ENCODE measurements around the gene LRRC75B.
"Not testable (repeated sequence)": the region's sequence is repeated elsewhere in the genome, so short reads cannot be mapped to it uniquely, and the experiment has no call there.

Gene LRRC75B

GRCh38 chr22:24597076-24597475 lies 4.2 kb upstream of the LRRC75B start:
- not testable (repeated sequence) for H3K4me3 ChIP-seq (ENCODE audit: insufficient read depth in 1 of 2, low read depth in 1 of 2, low read length in 2 of 2); H3K9me3 ChIP-seq (ENCODE audit: control insufficient read depth, low read length); H3K14ac ChIP-seq (ENCODE audit: low read length in 2 of 2); DNase-seq; H2BK5ac ChIP-seq (ENCODE audit: low read depth, low read length, poor library complexity, severe bottlenecking); H2BK15ac ChIP-seq (ENCODE audit: low read depth, poor library complexity, severe bottlenecking); H3K36me3 ChIP-seq (ENCODE audit: control insufficient read depth in 1 of 2, insufficient read depth in 2 of 2, low read depth in 1 of 2, low read length in 2 of 2); H4K91ac ChIP-seq (ENCODE audit: low read length); H2BK120ac ChIP-seq (ENCODE audit: low read depth, low read length); H3K23ac ChIP-seq (ENCODE audit: low read length in 2 of 2); H3K4ac ChIP-seq (ENCODE audit: low read depth in 1 of 2, low read length in 2 of 2); H2AK5ac ChIP-seq (ENCODE audit: low read length, severe bottlenecking); H3K9ac ChIP-seq (ENCODE audit: low read length); H3K79me1 ChIP-seq (replicated peaks; ENCODE audit: low read length, poor library complexity, severe bottlenecking); H3K27ac ChIP-seq (ENCODE audit: low read length, poor library complexity, severe bottlenecking); H3K18ac ChIP-seq (ENCODE audit: low read depth in 1 of 2, low read length in 2 of 2); H3K4me2 ChIP-seq (ENCODE audit: low read length, poor library complexity, severe bottlenecking); H4K8ac ChIP-seq (ENCODE audit: low read length); H2AFZ ChIP-seq (ENCODE audit: low read depth, low read length); H2BK12ac ChIP-seq (ENCODE audit: low read length in 2 of 2); H3K27me3 ChIP-seq (ENCODE audit: control insufficient read depth in 1 of 2, insufficient read depth in 1 of 2, low read length in 2 of 2)
- peaks cover 42% of the 10 kb centered on the region for H3K4me1 ChIP-seq (ENCODE audit: control insufficient read depth, insufficient read depth, low read depth, low read length)
- 85% methylated on average over 9 of the region's 9 CpGs for WGBS

GRCh38 chr22:24595863-24596262 lies 3.0 kb upstream of the LRRC75B start:
- no peak overlapping the region for H3K4ac ChIP-seq (ENCODE audit: low read depth in 1 of 2, low read length in 2 of 2)
- H2BK120ac ChIP-seq (ENCODE audit: low read depth, low read length), result no peak overlapping the region
- H4K91ac ChIP-seq (ENCODE audit: low read length), result no peak overlapping the region
- H3K14ac ChIP-seq (ENCODE audit: low read length in 2 of 2), result no peak overlapping the region
- no peak overlapping the region for H3K4me2 ChIP-seq (ENCODE audit: low read length, poor library complexity, severe bottlenecking)
- DNase-seq, result no peak
- no peak overlapping the region for H2BK15ac ChIP-seq (ENCODE audit: low read depth, poor library complexity, severe bottlenecking)
- H3K23ac ChIP-seq (ENCODE audit: low read length in 2 of 2), result no peak overlapping the region
- no peaks in the 10 kb centered on the region for H3K27me3 ChIP-seq (ENCODE audit: control insufficient read depth in 1 of 2, insufficient read depth in 1 of 2, low read length in 2 of 2)
- H3K27ac ChIP-seq (ENCODE audit: low read length, poor library complexity, severe bottlenecking), result no peak overlapping the region
- no peak overlapping the region for H3K9ac ChIP-seq (ENCODE audit: low read length)
- WGBS, result 94% methylated on average over 4 of the region's 4 CpGs
- H3K36me3 ChIP-seq (ENCODE audit: control insufficient read depth in 1 of 2, insufficient read depth in 2 of 2, low read depth in 1 of 2, low read length in 2 of 2), result no peaks in the 10 kb centered on the region
- H4K8ac ChIP-seq (ENCODE audit: low read length), result no peak overlapping the region
- H2AK5ac ChIP-seq (ENCODE audit: low read length, severe bottlenecking), result no peak overlapping the region
- H2BK5ac ChIP-seq (ENCODE audit: low read depth, low read length, poor library complexity, severe bottlenecking), result no peak overlapping the region
- H2BK12ac ChIP-seq (ENCODE audit: low read length in 2 of 2), result peak overlapping the region in 1 of 2 experiments; percentile 63
- no peak overlapping the region for H3K4me3 ChIP-seq (ENCODE audit: insufficient read depth in 1 of 2, low read depth in 1 of 2, low read length in 2 of 2)
- no peak overlapping the region for H3K18ac ChIP-seq (ENCODE audit: low read depth in 1 of 2, low read length in 2 of 2)
- H2AFZ ChIP-seq (ENCODE audit: low read depth, low read length), result no peak overlapping the region
- H3K4me1 ChIP-seq (ENCODE audit: control insufficient read depth, insufficient read depth, low read depth, low read length), result peaks cover 36% of the 10 kb centered on the region
- H3K79me1 ChIP-seq (replicated peaks; ENCODE audit: low read length, poor library complexity, severe bottlenecking), result no peaks in the 10 kb centered on the region
- no peaks in the 10 kb centered on the region for H3K9me3 ChIP-seq (ENCODE audit: control insufficient read depth, low read length)

GRCh38 chr22:24595228-24595627 lies 2.4 kb upstream of the LRRC75B start:
- no peak overlapping the region for H3K4me2 ChIP-seq (ENCODE audit: low read length, poor library complexity, severe bottlenecking)
- no peak overlapping the region for H2BK15ac ChIP-seq (ENCODE audit: low read depth, poor library complexity, severe bottlenecking)
- no peak overlapping the region for H2AFZ ChIP-seq (ENCODE audit: low read depth, low read length)
- no peaks in the 10 kb centered on the region for H3K36me3 ChIP-seq (ENCODE audit: control insufficient read depth in 1 of 2, insufficient read depth in 2 of 2, low read depth in 1 of 2, low read length in 2 of 2)
- no peak overlapping the region for H3K27ac ChIP-seq (ENCODE audit: low read length, poor library complexity, severe bottlenecking)
- peaks cover 2% of the 10 kb centered on the region for H3K79me1 ChIP-seq (replicated peaks; ENCODE audit: low read length, poor library complexity, severe bottlenecking)
- no peak overlapping the region for H4K91ac ChIP-seq (ENCODE audit: low read length)
- H3K4me3 ChIP-seq (ENCODE audit: insufficient read depth in 1 of 2, low read depth in 1 of 2, low read length in 2 of 2), result no peak overlapping the region
- WGBS, result 95% methylated on average over 6 of the region's 6 CpGs
- no peak overlapping the region for H3K4ac ChIP-seq (ENCODE audit: low read depth in 1 of 2, low read length in 2 of 2)
- H2BK120ac ChIP-seq (ENCODE audit: low read depth, low read length), result no peak overlapping the region
- no peak overlapping the region for H2BK12ac ChIP-seq (ENCODE audit: low read length in 2 of 2)
- no peaks in the 10 kb centered on the region for H3K9me3 ChIP-seq (ENCODE audit: control insufficient read depth, low read length)
- H3K4me1 ChIP-seq (ENCODE audit: control insufficient read depth, insufficient read depth, low read depth, low read length), result peaks cover 31% of the 10 kb centered on the region
- no peak overlapping the region for H4K8ac ChIP-seq (ENCODE audit: low read length)
- DNase-seq, result no peak
- H3K18ac ChIP-seq (ENCODE audit: low read depth in 1 of 2, low read length in 2 of 2), result peak overlapping the region in 1 of 2 experiments; percentile 50
- H3K9ac ChIP-seq (ENCODE audit: low read length), result no peak overlapping the region
- peak overlapping the region; percentile 15 for H2AK5ac ChIP-seq (ENCODE audit: low read length, severe bottlenecking)
- H3K23ac ChIP-seq (ENCODE audit: low read length in 2 of 2), result no peak overlapping the region
- peak overlapping the region in 1 of 2 experiments; percentile 10 for H3K14ac ChIP-seq (ENCODE audit: low read length in 2 of 2)
- H3K27me3 ChIP-seq (ENCODE audit: control insufficient read depth in 1 of 2, insufficient read depth in 1 of 2, low read length in 2 of 2), result no peaks in the 10 kb centered on the region
- H2BK5ac ChIP-seq (ENCODE audit: low read depth, low read length, poor library complexity, severe bottlenecking), result no peak overlapping the region

- H2BK12ac ChIP-seq (ENCODE audit: low read length in 2 of 2), result peak overlapping the region; percentile 23 to 45
- 85% methylated on average over 5 of the region's 7 CpGs for WGBS
Observed at GRCh38 chr22:24594569-24595120, 1.8 kb upstream of the LRRC75B start.

More at GRCh38 chr22:24594569-24595120, 1.8 kb upstream of the LRRC75B start:
- Histone ChIP-seq H3K9ac (ENCODE audit: low read length) (no peak overlapping the region), H3K23ac (ENCODE audit: low read length in 2 of 2) (no peak overlapping the region), H3K79me1 (replicated peaks; ENCODE audit: low read length, poor library complexity, severe bottlenecking) (peaks cover 2% of the 10 kb centered on the region), H4K91ac (ENCODE audit: low read length) (peak overlapping the region; percentile 63), H2AK5ac (ENCODE audit: low read length, severe bottlenecking) (peak overlapping the region; percentile 5), H3K4ac (ENCODE audit: low read depth in 1 of 2, low read length in 2 of 2) (no peak overlapping the region), H3K36me3 (ENCODE audit: control insufficient read depth in 1 of 2, insufficient read depth in 2 of 2, low read depth in 1 of 2, low read length in 2 of 2) (peaks cover 0 to 3% of the 10 kb centered on the region in 2 experiments), H2BK120ac (ENCODE audit: low read depth, low read length) (no peak overlapping the region), H3K27ac (ENCODE audit: low read length, poor library complexity, severe bottlenecking) (no peak overlapping the region), H2BK15ac (ENCODE audit: low read depth, poor library complexity, severe bottlenecking) (peak overlapping the region; percentile 71), H3K4me3 (ENCODE audit: insufficient read depth in 1 of 2, low read depth in 1 of 2, low read length in 2 of 2) (no peak overlapping the region), H3K18ac (ENCODE audit: low read depth in 1 of 2, low read length in 2 of 2) (no peak overlapping the region), H4K8ac (ENCODE audit: low read length) (peak overlapping the region; percentile 83), H3K9me3 (ENCODE audit: control insufficient read depth, low read length) (no peaks in the 10 kb centered on the region), H3K27me3 (ENCODE audit: control insufficient read depth in 1 of 2, insufficient read depth in 1 of 2, low read length in 2 of 2) (no peaks in the 10 kb centered on the region), H3K4me1 (ENCODE audit: control insufficient read depth, insufficient read depth, low read depth, low read length) (peaks cover 27% of the 10 kb centered on the region), H3K14ac (ENCODE audit: low read length in 2 of 2) (no peak overlapping the region), H2AFZ (ENCODE audit: low read depth, low read length) (no peak overlapping the region), H3K4me2 (ENCODE audit: low read length, poor library complexity, severe bottlenecking) (no peak overlapping the region), H2BK5ac (ENCODE audit: low read depth, low read length, poor library complexity, severe bottlenecking) (no peak overlapping the region)
- DNase-seq, result no peak

Measured in mesenchymal stem cell (in vitro differentiated cells and primary cell).